PC-3 (cell line): Measurements from ENCODE around the gene GPC6. TPM values are rescaled to one million over a fixed set of nuclear protein-coding genes. Genes with fewer than 3 reads are reported as not detected.

ENCODE experiments used
- ATAC-seq: fragments of 200-7000 bp; cut with Tn5 transposase; 2 replicates; pipeline ENCODE4 v1.9.1; 2020; ENCODE audit warnings: mild to moderate bottlenecking, moderate library complexity
- BruUV-seq: library from RNA; stranded (reverse); fragments of 400-500 nt; replicated peaks from 2 replicates; lab custom pipeline; 2021; lab: Mats Ljungman, UMichigan
- CTCF ChIA-PET: fragments of 300-600 bp; sonication (Branson Sonifier 250); formaldehyde crosslinking; loops from one replicate; lab custom pipeline; 2022; ENCODE audit warnings: antibody characterized with exemption; lab: Charles Lee
- POLR2A ChIA-PET: fragments of 300-600 bp; sonication (Branson Sonifier 250); formaldehyde crosslinking; loops from one replicate; lab custom pipeline; 2022; ENCODE audit warnings: antibody characterized with exemption; ENCODE audit not compliant: unreplicated experiment; lab: Charles Lee
- DNase-seq: peaks from one replicate; pipeline ENCODE4 v3.0.0-alpha.2; 2015
- H2AFZ ChIP-seq: fragments of 300-600 bp; sonication (generic); 2 replicates; pipeline ENCODE4 v1.6.0; 2016; ENCODE audit warnings: antibody characterized with exemption, low read length
- H3F3A ChIP-seq: fragments of 300-600 bp; sonication (generic); one replicate; pipeline ENCODE4 v1.6.0; 2017; ENCODE audit warnings: antibody characterized with exemption, low read length, control low read depth, mild to moderate bottlenecking; ENCODE audit not compliant: unreplicated experiment
- H3K27ac ChIP-seq: fragments of 300-600 bp; sonication (generic); 2 replicates; pipeline ENCODE4 v1.5.1; 2016; ENCODE audit warnings: mild to moderate bottlenecking, low read length
- H3K27me3 ChIP-seq: fragments of 300-600 bp; sonication (generic); 2 replicates; pipeline ENCODE4 v1.6.1; 2016; ENCODE audit warnings: low read length, mixed read lengths
- H3K36me3 ChIP-seq: fragments of 300-600 bp; sonication (generic); 2 replicates; pipeline ENCODE4 v1.6.1; 2016; ENCODE audit warnings: low read depth, mixed run types, low read length, mixed read lengths
- H3K4me1 ChIP-seq: fragments of 300-600 bp; sonication (generic); 2 replicates; pipeline ENCODE4 v1.5.1; 2016; ENCODE audit warnings: low read length; ENCODE audit not compliant: insufficient read depth
- H3K4me2 ChIP-seq: fragments of 300-600 bp; sonication (generic); 2 replicates; pipeline ENCODE4 v1.6.0; 2016; ENCODE audit warnings: low read length
- H3K4me3 ChIP-seq: fragments of 300-600 bp; sonication (generic); 2 replicates; pipeline ENCODE4 v1.5.1; 2016; ENCODE audit warnings: mild to moderate bottlenecking, low read length, mixed read lengths
- H3K79me2 ChIP-seq: fragments of 300-600 bp; sonication (generic); 2 replicates; pipeline ENCODE4 v1.6.1; 2017; ENCODE audit warnings: low read length, mixed read lengths
- H3K9ac ChIP-seq: fragments of 300-600 bp; sonication (generic); 2 replicates; pipeline ENCODE4 v1.6.0; 2016; ENCODE audit warnings: mild to moderate bottlenecking, low read length
- H3K9me2 ChIP-seq: fragments of 300-600 bp; sonication (generic); replicated peaks from 2 replicates; pipeline ENCODE4 v1.6.1; 2016; ENCODE audit warnings: mixed run types, low read length, mixed read lengths
- H3K9me3 ChIP-seq: fragments of 300-600 bp; sonication (generic); 2 replicates; pipeline ENCODE4 v1.6.1; 2016; ENCODE audit warnings: low read length, mixed read lengths
- H4K20me1 ChIP-seq: fragments of 300-600 bp; sonication (generic); 2 replicates; pipeline ENCODE4 v1.6.1; 2016; ENCODE audit warnings: low read length, mixed read lengths
- CTCF ChIP-seq: fragments of 300-600 bp; sonication (generic); conservative IDR thresholded peaks from 2 replicates; pipeline ENCODE4 v1.5.1; 2017; ENCODE audit warnings: antibody characterized with exemption, low read depth, mild to moderate bottlenecking, low read length
- EZH2 ChIP-seq: fragments of 300-600 bp; sonication (generic); IDR thresholded peaks from one replicate; pipeline ENCODE4 v1.6.1; 2017; ENCODE audit warnings: antibody characterized with exemption, mild to moderate bottlenecking, low read length; ENCODE audit not compliant: unreplicated experiment
- EZH2phosphoT487 ChIP-seq: fragments of 300-600 bp; sonication (generic); IDR thresholded peaks from 2 replicates; pipeline ENCODE4 v1.6.1; 2018; ENCODE audit warnings: mild to moderate bottlenecking, antibody characterized with exemption, low read length, borderline replicate concordance
- intact Hi-C: fragments of 100-400 bp; cut with micrococcal nuclease; formaldehyde crosslinking; loops from 2 replicates; pipeline ENCODE4 v1.9.0; 2023
- total RNA-seq: library from RNA; depleted of rRNA; stranded (reverse); fragments of >200 nt; gene quantifications from 2 replicates; pipeline ENCODE4 v1.2.3, GENCODE V29; 2014

GPC6 gene
- total RNA-seq, 1 experiment from 2014 or later, result 3.5 TPM

- Histone ChIP-seq H3K9ac (no peak overlapping the region), H3K36me3 (no peaks in the 10 kb centered on the region), H3K79me2 (no peaks in the 10 kb centered on the region), H3F3A (no peaks in the 10 kb centered on the region), H3K4me1 (peaks cover 19% of the 10 kb centered on the region), H3K27ac (no peak overlapping the region), H3K4me3 (no peak overlapping the region), H2AFZ (no peak overlapping the region), H3K9me2 (no peaks in the 10 kb centered on the region), H3K27me3 (no peaks in the 10 kb centered on the region), H3K4me2 (no peak overlapping the region), H4K20me1 (no peaks in the 10 kb centered on the region), H3K9me3 (no peaks in the 10 kb centered on the region)
- no peak for TF ChIP-seq CTCF
- TF ChIP-seq EZH2, result no peak
- no peak for TF ChIP-seq EZH2phosphoT487
- ATAC-seq, result no peak
- DNase-seq, result no peak
- BruUV-seq, result no TSS peak
- POLR2A ChIA-PET, result no interaction called here
- intact Hi-C loops, result no loop called here
- CTCF ChIA-PET, result no interaction called here
Observed at GRCh38 chr13:94331281-94331680, 1104.7 kb downstream of the GPC6 start.

- DNase-seq (no peak), ATAC-seq (no peak)
- H3K4me3 ChIP-seq, result no peak overlapping the region
- H3K9me3 ChIP-seq, result no peaks in the 10 kb centered on the region
- no peaks in the 10 kb centered on the region for H3K27me3 ChIP-seq
- peaks cover 19% of the 10 kb centered on the region for H3K4me1 ChIP-seq
- no peaks in the 10 kb centered on the region for H3F3A ChIP-seq
- H4K20me1 ChIP-seq, result no peaks in the 10 kb centered on the region
- no peak overlapping the region for H3K27ac ChIP-seq
- TF ChIP-seq EZH2phosphoT487 (no peak), EZH2 (no peak), CTCF (no peak)
- no peak overlapping the region for H3K9ac ChIP-seq
- BruUV-seq, result no TSS peak
- H3K4me2 ChIP-seq, result no peak overlapping the region
- intact Hi-C loops, result no loop called here
- ChIA-PET POLR2A (no interaction called here), CTCF (no interaction called here)
- no peaks in the 10 kb centered on the region for H3K36me3 ChIP-seq
- H2AFZ ChIP-seq, result no peak overlapping the region
- no peaks in the 10 kb centered on the region for H3K9me2 ChIP-seq
- H3K79me2 ChIP-seq, result no peaks in the 10 kb centered on the region
Observed at GRCh38 chr13:94332359-94333096, 1105.9 kb downstream of the GPC6 start.

GRCh38 chr13:94333131-94333820 lies 1106.7 kb downstream of the GPC6 start:
- POLR2A ChIA-PET, result no interaction called here
- no peak overlapping the region for H3K4me3 ChIP-seq
- no TSS peak for BruUV-seq
- no peaks in the 10 kb centered on the region for H4K20me1 ChIP-seq
- H3K4me1 ChIP-seq, result peaks cover 19% of the 10 kb centered on the region
- intact Hi-C loops, result no loop called here
- no peaks in the 10 kb centered on the region for H3K79me2 ChIP-seq
- ATAC-seq, result no peak
- no peak for DNase-seq
- no peaks in the 10 kb centered on the region for H3K9me2 ChIP-seq
- H3K27me3 ChIP-seq, result no peaks in the 10 kb centered on the region
- H3K9ac ChIP-seq, result no peak overlapping the region
- H3K36me3 ChIP-seq, result no peaks in the 10 kb centered on the region
- no peak overlapping the region for H3K4me2 ChIP-seq
- CTCF ChIA-PET, result no interaction called here
- H3K27ac ChIP-seq, result no peak overlapping the region
- H3K9me3 ChIP-seq, result no peaks in the 10 kb centered on the region
- no peaks in the 10 kb centered on the region for H3F3A ChIP-seq
- no peak for TF ChIP-seq EZH2phosphoT487
- TF ChIP-seq CTCF, result no peak
- TF ChIP-seq EZH2, result no peak
- H2AFZ ChIP-seq, result no peak overlapping the region
